ENCODE results near the gene CERK.
"Not testable (repeated sequence)": the region's sequence is repeated elsewhere in the genome, so short reads cannot be mapped to it uniquely, and the experiment has no call there.

Gene CERK

GRCh38 chr22:46646531-46647215 lies 91.4 kb downstream of the CERK start:
- ChIA-PET CTCF (interaction anchor here (0.6 to 1.5 kb wide), 2 partner anchors 9 to 825 kb away, joined by 3 to 5 read pairs; no protein-coding TSS in a partner anchor), POLR2A (interaction anchor here (0.6 kb wide), 1 partner anchor 122 kb away, joined by 7 read pairs; no protein-coding TSS in a partner anchor)
- no peak for TF ChIP-seq CTCF (IDR thresholded peaks at IDR 0.05; ENCODE audit: control extremely low read depth, extremely low read depth, low read depth, missing control alignments)
- DNase-seq (ENCODE audit: extremely low spot score), result no peak

- DNase-seq (ENCODE audit: extremely low spot score); CTCF ChIA-PET; POLR2A ChIA-PET: not testable (repeated sequence)
Measured at GRCh38 chr22:46642840-46643480, 95.1 kb downstream of the CERK start.

GRCh38 chr22:46641811-46642266 lies 96.2 kb downstream of the CERK start:
- TF ChIP-seq CTCF (IDR thresholded peaks at IDR 0.05; ENCODE audit: control extremely low read depth, extremely low read depth, low read depth, missing control alignments), result no peak
- no peak for DNase-seq (ENCODE audit: extremely low spot score)
- POLR2A ChIA-PET, result no interaction called here
- CTCF ChIA-PET, result no interaction called here

- no peak for TF ChIP-seq CTCF (IDR thresholded peaks at IDR 0.05; ENCODE audit: control extremely low read depth, extremely low read depth, low read depth, missing control alignments)
- ChIA-PET CTCF (no interaction called here), POLR2A (no interaction called here)
- no peak for DNase-seq (ENCODE audit: extremely low spot score)
Measured at GRCh38 chr22:46640293-46641055, 97.6 kb downstream of the CERK start.

- no peak for DNase-seq (ENCODE audit: extremely low spot score)
- ChIA-PET POLR2A (no interaction called here), CTCF (no interaction called here)
- no peak for TF ChIP-seq CTCF (IDR thresholded peaks at IDR 0.05; ENCODE audit: control extremely low read depth, extremely low read depth, low read depth, missing control alignments)
Measured at GRCh38 chr22:46639843-46640242, 98.2 kb downstream of the CERK start.

GRCh38 chr22:46638601-46639431 lies 99.2 kb downstream of the CERK start:
- DNase-seq (ENCODE audit: extremely low spot score), result no peak
- ChIA-PET CTCF (no interaction called here), POLR2A (no interaction called here)
- TF ChIP-seq CTCF (IDR thresholded peaks at IDR 0.05; ENCODE audit: control extremely low read depth, extremely low read depth, low read depth, missing control alignments), result no peak
